GM12878 (cell line): ENCODE measurements around the gene CDH16. TPM values are rescaled to one million over a fixed set of nuclear protein-coding genes. Genes with fewer than 3 reads are reported as not detected.
A peak's percentile ranks its signal among the peaks of the same experiment; 100 is the strongest.

Experiments used
- ATF3 ChIP-seq: IDR thresholded peaks from 2 replicates; pipeline ENCODE4 v1.6.1; 2011; ENCODE audit warnings: low read depth, mild to moderate bottlenecking, low read length, moderate library complexity, borderline replicate concordance; ENCODE audit errors: extremely low read depth
- BACH1 ChIP-seq: fragments of 450-650 bp; IDR thresholded peaks from 2 replicates; pipeline ENCODE4 v1.6.1; 2017; ENCODE audit warnings: mild to moderate bottlenecking, borderline replicate concordance
- BMI1 ChIP-seq: fragments of 450-650 bp; IDR thresholded peaks from 2 replicates; pipeline ENCODE4 v1.6.1; 2016; ENCODE audit warnings: mild to moderate bottlenecking, moderate library complexity, borderline replicate concordance
- CBX5 ChIP-seq: sonication (generic); IDR thresholded peaks from 2 replicates; pipeline ENCODE4 v1.6.1; 2016; ENCODE audit warnings: low read depth, moderate library complexity, mild to moderate bottlenecking, inconsistent platforms
- EED ChIP-seq: sonication (generic); IDR thresholded peaks from 2 replicates; pipeline ENCODE4 v1.6.1; 2016; ENCODE audit warnings: antibody characterized with exemption, low read depth
- FOXM1 ChIP-seq: IDR thresholded peaks from 2 replicates; pipeline ENCODE4 v1.6.1; 2012; ENCODE audit warnings: low read depth, mild to moderate bottlenecking, inconsistent platforms, low read length, moderate library complexity
- IRF4 ChIP-seq: IDR thresholded peaks from 2 replicates; pipeline ENCODE4 v1.6.1; 2011; ENCODE audit warnings: low read depth, low read length
- MTA3 ChIP-seq: IDR thresholded peaks from 2 replicates; pipeline ENCODE4 v1.6.1; 2012; ENCODE audit warnings: low read length, inconsistent platforms, borderline replicate concordance
- PAX8 ChIP-seq: fragments of 450-650 bp; IDR thresholded peaks from 2 replicates; pipeline ENCODE4 v1.6.1; 2017; ENCODE audit warnings: mild to moderate bottlenecking, moderate library complexity
- RUNX3 ChIP-seq: IDR thresholded peaks from 2 replicates; pipeline ENCODE4 v1.6.1; 2012; ENCODE audit warnings: low read length, inconsistent platforms
- SRF ChIP-seq, 2 experiments: IDR thresholded peaks; 2 replicates each; pipeline ENCODE4 v1.6.1; 2011; ENCODE audit warnings: low read depth in 2 of 2, low read length in 2 of 2, mild to moderate bottlenecking in 1 of 2, moderate library complexity in 1 of 2
- STAT1 ChIP-seq: fragments of 450-650 bp; conservative IDR thresholded peaks from 2 replicates; pipeline ENCODE4 v1.6.1; 2014; ENCODE audit warnings: antibody characterized with exemption, mild to moderate bottlenecking
- SUPT20H ChIP-seq: IDR thresholded peaks from 2 replicates; pipeline ENCODE4 v1.6.1; 2011; ENCODE audit warnings: low read depth, mild to moderate bottlenecking, low read length, moderate library complexity, borderline replicate concordance; ENCODE audit not compliant: control insufficient read depth
- ZNF217 ChIP-seq: fragments of 450-650 bp; IDR thresholded peaks from 2 replicates; pipeline ENCODE4 v1.6.1; 2017; ENCODE audit warnings: antibody characterized with exemption, mild to moderate bottlenecking
- ZNF274 ChIP-seq: IDR thresholded peaks from one replicate; pipeline ENCODE4 v1.8.0; 2011; ENCODE audit not compliant: insufficient read length, insufficient read depth
- ZNF622 ChIP-seq: fragments of 450-650 bp; IDR thresholded peaks from 2 replicates; pipeline ENCODE4 v1.6.1; 2017; ENCODE audit warnings: mild to moderate bottlenecking, inconsistent platforms
- ZZZ3 ChIP-seq: IDR thresholded peaks from 2 replicates; pipeline ENCODE4 v1.6.1; 2011; ENCODE audit warnings: low read depth; ENCODE audit not compliant: control insufficient read depth, insufficient read length
- polyA plus RNA-seq, 11 experiments: library from polyadenylated mRNA; depleted of rRNA in 4 of 11; unstranded in 6 of 11; stranded (reverse) in 5 of 11; fragments of >200 nt; fragmentation: Nextera tagmentation in 4 of 11; fragmentation: Illumina TruSeq in 1 of 11; extraction: Ambion mirVana in 4 of 11; extraction: Trizol in 1 of 11; gene quantifications; 1 replicate in 1 of 11; 2 replicates in 10 of 11; pipeline versions ENCODE4 v1.2.1 to v1.2.3, GENCODE V29; 2011 to 2016; ENCODE audit warnings: inconsistent platforms in 2 of 11, missing spikeins in 2 of 11, low read depth in 1 of 11
- total RNA-seq, 4 experiments: library from RNA; depleted of rRNA in 3 of 4; stranded (reverse); fragments of >200 nt in 3 of 4; fragmentation: Illumina TruSeq in 1 of 4; extraction: Trizol in 1 of 4; gene quantifications; 2 replicates each; pipeline versions ENCODE4 v1.2.1 to v1.2.3, GENCODE V29; 2013 to 2021
- TF ChIP-seq, protein P1 (sequence below): IDR thresholded peaks from 2 replicates; pipeline ENCODE4 v1.6.1; 2012; ENCODE audit warnings: low read depth, low read length, improper control_type of control experiment
- TF ChIP-seq, protein P2 (sequence below): fragments of 450-650 bp; IDR thresholded peaks from 2 replicates; pipeline ENCODE4 v1.6.1; 2017; ENCODE audit warnings: low read depth, mild to moderate bottlenecking, moderate library complexity
- TF ChIP-seq, protein P3 (sequence below): fragments of 450-650 bp; IDR thresholded peaks from 2 replicates; pipeline ENCODE4 v1.6.1; 2016; ENCODE audit warnings: mild to moderate bottlenecking
- TF ChIP-seq, protein P4 (sequence below): fragments of 450-650 bp; IDR thresholded peaks from 2 replicates; pipeline ENCODE4 v1.6.1; 2018; ENCODE audit warnings: borderline replicate concordance, mild to moderate bottlenecking; ENCODE audit not compliant: partially characterized antibody
- TF ChIP-seq, protein P5 (sequence below): IDR thresholded peaks from 2 replicates; pipeline ENCODE4 v1.6.1; 2011; ENCODE audit warnings: borderline replicate concordance, low read depth, mild to moderate bottlenecking, moderate library complexity, low read length; ENCODE audit not compliant: insufficient read depth, poor library complexity, severe bottlenecking

CDH16 gene
- total and polyA plus RNA-seq, 10 of the 15 experiments (the other 5 are each of a cell fraction or from before 2014, with no cell fraction given), result 0.05 TPM; not detected in 9

GRCh38 chr16:66872943-66873684 is 45.6 kb downstream of the CDH16 start (continued):
- TF ChIP-seq ZNF274 (no peak), SUPT20H (no peak), ZZZ3 (no peak), BMI1 (no peak), ZNF622 (no peak), STAT1 (no peak), SRF (IDR thresholded peaks at IDR 0.05; ENCODE audit: low read depth in 2 of 2, low read length in 2 of 2) (no peak), BACH1 (peak; percentile 66; the same call in 1 of the 2 replicates), MTA3 (peak; percentile 59; the same call in 1 of the 2 replicates), FOXM1 (peak; percentile 32; the same call in 1 of the 2 replicates), ZNF217 (no peak), IRF4 (peak; percentile 66), RUNX3 (peak; percentile 92), CBX5 (0 out of 2 replicates have a peak, but pooled peaks have one; percentile 37), PAX8 (no peak), EED (peak; percentile 83), ATF3 (no peak)
- TF ChIP-seq, protein P1, sequence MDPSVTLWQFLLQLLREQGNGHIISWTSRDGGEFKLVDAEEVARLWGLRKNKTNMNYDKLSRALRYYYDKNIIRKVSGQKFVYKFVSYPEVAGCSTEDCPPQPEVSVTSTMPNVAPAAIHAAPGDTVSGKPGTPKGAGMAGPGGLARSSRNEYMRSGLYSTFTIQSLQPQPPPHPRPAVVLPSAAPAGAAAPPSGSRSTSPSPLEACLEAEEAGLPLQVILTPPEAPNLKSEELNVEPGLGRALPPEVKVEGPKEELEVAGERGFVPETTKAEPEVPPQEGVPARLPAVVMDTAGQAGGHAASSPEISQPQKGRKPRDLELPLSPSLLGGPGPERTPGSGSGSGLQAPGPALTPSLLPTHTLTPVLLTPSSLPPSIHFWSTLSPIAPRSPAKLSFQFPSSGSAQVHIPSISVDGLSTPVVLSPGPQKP, result no peak
- TF ChIP-seq, protein P2, sequence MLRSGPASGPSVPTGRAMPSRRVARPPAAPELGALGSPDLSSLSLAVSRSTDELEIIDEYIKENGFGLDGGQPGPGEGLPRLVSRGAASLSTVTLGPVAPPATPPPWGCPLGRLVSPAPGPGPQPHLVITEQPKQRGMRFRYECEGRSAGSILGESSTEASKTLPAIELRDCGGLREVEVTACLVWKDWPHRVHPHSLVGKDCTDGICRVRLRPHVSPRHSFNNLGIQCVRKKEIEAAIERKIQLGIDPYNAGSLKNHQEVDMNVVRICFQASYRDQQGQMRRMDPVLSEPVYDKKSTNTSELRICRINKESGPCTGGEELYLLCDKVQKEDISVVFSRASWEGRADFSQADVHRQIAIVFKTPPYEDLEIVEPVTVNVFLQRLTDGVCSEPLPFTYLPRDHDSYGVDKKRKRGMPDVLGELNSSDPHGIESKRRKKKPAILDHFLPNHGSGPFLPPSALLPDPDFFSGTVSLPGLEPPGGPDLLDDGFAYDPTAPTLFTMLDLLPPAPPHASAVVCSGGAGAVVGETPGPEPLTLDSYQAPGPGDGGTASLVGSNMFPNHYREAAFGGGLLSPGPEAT, result peak; percentile 76
- TF ChIP-seq, protein P3, sequence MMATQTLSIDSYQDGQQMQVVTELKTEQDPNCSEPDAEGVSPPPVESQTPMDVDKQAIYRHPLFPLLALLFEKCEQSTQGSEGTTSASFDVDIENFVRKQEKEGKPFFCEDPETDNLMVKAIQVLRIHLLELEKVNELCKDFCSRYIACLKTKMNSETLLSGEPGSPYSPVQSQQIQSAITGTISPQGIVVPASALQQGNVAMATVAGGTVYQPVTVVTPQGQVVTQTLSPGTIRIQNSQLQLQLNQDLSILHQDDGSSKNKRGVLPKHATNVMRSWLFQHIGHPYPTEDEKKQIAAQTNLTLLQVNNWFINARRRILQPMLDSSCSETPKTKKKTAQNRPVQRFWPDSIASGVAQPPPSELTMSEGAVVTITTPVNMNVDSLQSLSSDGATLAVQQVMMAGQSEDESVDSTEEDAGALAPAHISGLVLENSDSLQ, result no peak
- TF ChIP-seq, protein P4, sequence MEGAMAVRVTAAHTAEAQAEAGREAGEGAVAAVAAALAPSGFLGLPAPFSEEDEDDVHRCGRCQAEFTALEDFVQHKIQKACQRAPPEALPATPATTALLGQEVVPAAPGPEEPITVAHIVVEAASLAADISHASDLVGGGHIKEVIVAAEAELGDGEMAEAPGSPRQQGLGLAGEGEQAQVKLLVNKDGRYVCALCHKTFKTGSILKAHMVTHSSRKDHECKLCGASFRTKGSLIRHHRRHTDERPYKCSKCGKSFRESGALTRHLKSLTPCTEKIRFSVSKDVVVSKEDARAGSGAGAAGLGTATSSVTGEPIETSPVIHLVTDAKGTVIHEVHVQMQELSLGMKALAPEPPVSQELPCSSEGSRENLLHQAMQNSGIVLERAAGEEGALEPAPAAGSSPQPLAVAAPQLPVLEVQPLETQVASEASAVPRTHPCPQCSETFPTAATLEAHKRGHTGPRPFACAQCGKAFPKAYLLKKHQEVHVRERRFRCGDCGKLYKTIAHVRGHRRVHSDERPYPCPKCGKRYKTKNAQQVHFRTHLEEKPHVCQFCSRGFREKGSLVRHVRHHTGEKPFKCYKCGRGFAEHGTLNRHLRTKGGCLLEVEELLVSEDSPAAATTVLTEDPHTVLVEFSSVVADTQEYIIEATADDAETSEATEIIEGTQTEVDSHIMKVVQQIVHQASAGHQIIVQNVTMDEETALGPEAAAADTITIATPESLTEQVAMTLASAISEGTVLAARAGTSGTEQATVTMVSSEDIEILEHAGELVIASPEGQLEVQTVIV, result no peak
- TF ChIP-seq, protein P5, sequence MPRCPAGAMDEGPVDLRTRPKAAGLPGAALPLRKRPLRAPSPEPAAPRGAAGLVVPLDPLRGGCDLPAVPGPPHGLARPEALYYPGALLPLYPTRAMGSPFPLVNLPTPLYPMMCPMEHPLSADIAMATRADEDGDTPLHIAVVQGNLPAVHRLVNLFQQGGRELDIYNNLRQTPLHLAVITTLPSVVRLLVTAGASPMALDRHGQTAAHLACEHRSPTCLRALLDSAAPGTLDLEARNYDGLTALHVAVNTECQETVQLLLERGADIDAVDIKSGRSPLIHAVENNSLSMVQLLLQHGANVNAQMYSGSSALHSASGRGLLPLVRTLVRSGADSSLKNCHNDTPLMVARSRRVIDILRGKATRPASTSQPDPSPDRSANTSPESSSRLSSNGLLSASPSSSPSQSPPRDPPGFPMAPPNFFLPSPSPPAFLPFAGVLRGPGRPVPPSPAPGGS, result no peak
